HT-29 (cell line): Measurements from ENCODE around the gene BCAM. TPM values are rescaled to one million over a fixed set of nuclear protein-coding genes. Genes with fewer than 3 reads are reported as not detected.
"Not testable (repeated sequence)": the region's sequence is repeated elsewhere in the genome, so short reads cannot be mapped to it uniquely, and the experiment has no call there.

Experiments used
- DNase-seq: peaks from one replicate; pipeline ENCODE4 v3.0.0-alpha.2; 2015; ENCODE audit warnings: low spot score
- total RNA-seq: library from RNA; depleted of rRNA; stranded (reverse); fragments of >200 nt; shearing (Covaris generic); gene quantifications from 2 replicates; pipeline ENCODE4 v1.2.3, GENCODE V29; 2014; rRNA removed

Gene BCAM
- 150 and 201 TPM in 2 replicates for total RNA-seq

DNA sequence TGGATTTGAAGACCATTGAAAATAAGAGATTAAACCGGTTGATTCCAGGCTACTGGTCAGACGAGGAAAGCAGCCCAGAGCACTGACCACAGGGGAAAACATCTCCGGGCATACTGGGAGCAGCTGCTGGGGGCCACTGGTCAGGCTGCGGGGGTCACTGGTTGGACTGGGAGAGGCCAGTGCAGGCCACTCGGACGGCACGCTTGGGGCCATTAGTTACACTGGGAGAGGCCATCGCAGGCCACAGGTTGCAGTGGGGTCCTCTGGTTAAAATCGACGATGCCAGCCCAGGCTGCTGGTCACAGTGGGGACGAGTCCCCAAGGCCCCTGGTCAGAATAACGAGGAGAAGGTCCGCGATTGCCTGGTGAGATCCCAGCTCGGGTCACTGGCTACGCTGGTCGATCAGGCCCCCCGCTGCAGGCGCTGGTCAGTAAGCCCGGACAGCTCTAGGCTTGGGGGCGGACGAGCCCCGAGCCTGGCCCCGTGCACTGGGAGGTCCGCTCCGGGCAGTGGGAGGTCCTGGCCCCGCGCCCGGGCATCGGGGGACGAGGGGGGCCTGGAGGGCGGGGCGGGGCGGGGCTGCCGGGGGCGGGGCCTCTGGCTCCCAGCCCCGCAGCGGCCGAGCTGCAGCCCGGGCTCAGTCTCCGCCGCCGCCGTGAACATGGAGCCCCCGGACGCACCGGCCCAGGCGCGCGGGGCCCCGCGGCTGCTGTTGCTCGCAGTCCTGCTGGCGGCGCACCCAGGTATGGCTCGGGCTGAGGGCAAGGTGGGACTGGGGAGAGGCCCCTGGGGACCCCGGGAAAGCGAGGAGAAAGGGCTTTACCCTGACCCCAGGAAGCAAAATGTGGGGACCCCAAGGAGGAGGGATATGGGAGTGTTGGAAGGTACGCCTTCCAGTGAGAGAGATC is at the start of gene BCAM:
TSS of gene BCAM (plus strand) at position 641 of the 909 bp plus-strand sequence. CDS start at position 663, 22 bp downstream.
- DNase-seq: peak; percentile 79

DNA sequence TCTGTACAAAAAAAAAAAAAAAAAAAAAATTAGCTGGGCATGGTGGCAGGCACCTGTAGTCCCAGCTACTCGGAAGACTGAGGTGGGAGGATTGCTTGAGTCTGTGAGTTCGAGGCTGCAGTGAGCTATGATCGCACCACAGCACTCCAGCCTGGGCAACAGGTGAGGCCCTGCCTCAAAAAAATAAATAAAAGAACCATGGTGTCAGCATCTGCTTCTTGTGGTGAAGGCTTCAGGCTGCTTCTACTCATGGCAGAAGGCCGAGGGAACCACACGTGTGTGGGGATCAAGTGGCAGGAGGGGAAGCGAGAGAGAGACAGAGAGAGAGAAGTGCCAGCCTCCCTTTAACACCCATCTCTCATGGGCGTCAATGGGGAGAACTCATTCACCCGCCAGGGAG is 46.9 kb upstream of the BCAM start:
- DNase-seq: no peak

DNA sequence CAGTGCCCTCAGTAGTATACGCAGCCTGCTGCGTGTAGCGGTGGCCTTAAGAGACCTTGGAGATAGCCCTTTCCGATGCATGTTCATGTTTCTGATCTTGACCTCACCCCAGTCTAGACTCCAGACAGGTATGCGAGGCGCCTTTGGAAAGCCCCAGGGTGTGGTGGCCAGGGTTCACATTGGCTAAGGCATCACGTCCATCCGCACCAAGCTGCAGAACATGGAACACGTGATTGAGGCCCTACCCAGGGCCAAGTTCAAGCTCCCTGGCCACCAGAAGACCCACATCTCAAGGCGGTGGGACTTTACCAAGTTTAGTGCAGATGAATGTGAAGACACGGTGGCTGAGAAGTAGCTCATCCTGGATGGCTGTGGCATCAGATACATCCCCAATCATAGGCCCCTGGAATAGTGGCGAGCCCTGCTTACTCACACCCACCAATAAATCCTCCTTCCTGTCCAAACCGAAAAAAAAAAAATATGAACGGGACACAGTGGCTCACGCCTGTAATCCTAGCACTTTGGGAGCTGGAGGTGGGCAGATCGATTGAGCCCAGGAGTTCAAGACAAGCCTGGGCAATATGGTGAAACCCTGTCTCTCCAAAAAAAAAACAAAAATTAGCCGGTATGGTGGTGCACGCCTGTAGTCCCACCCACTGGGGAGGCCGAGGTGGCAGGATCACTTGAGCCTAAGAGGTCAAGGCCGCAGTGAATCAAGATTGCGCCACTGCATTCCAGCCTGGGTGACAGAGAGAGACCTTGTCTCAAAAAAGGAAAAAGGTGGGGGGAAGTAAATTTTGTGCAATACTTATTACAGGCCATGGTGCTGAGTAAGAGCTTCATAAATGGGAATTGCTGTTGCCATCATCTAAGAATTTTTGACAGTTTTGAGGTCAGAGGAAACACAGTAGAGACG is 43.6 kb upstream of the BCAM start:
- DNase-seq: no peak

DNA sequence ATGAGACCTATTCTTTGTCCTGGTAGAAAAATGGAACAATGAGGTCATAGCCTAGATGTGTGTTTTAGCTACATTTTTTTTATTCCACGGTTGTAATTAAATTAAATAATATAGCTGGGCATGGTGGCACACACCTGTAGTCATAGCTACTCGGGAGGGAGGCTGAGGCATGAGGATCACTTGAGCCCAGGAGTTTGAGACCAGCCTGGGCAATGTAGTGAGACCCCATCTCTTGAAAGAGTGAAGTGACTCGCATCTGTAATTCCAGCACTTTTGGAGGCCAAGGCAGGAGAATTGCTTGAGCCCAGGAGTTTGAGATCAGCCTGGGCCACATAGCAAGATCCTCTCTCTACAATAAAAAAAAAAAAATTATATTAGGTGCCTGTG is 43.0 kb upstream of the BCAM start:
- no peak for DNase-seq

GRCh38 chr19:44767295-44768180 is 41.4 kb upstream of the BCAM start:
- no peak for DNase-seq

- peak; percentile 100 for DNase-seq
Measured at GRCh38 chr19:44770550-44771257, 38.2 kb upstream of the BCAM start.

- not testable (repeated sequence) for DNase-seq
Measured at GRCh38 chr19:44772144-44772543, 36.8 kb upstream of the BCAM start.

- DNase-seq: no peak
Measured at GRCh38 chr19:44772959-44773358, 35.9 kb upstream of the BCAM start.

DNA sequence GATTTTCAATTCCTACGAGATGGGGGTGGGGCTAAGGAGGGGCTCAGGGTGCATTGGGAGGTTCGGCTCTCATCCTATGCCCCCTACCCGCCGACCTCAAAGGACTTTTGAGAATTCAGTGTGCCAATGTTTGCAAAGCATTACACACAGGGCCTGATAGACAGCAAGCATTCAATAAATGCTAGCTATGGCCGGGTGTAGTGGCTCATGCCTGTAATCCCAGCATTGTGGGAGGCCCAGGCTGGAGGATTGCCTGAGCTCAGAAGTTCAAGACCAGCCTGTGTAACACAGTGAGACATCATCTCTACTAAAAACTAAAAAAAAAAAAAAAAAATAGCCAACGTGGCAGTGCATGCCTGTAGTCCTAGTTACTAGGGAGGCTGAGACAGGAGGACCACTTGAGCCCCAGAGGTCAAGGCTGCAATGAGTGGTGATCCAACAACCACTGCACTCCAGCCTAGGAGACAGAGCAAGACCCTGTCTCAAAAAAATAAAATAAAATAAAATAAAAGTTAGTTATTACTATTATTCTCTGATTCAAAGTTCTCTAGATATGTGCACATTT is 33.1 kb upstream of the BCAM start:
- no peak for DNase-seq

DNA sequence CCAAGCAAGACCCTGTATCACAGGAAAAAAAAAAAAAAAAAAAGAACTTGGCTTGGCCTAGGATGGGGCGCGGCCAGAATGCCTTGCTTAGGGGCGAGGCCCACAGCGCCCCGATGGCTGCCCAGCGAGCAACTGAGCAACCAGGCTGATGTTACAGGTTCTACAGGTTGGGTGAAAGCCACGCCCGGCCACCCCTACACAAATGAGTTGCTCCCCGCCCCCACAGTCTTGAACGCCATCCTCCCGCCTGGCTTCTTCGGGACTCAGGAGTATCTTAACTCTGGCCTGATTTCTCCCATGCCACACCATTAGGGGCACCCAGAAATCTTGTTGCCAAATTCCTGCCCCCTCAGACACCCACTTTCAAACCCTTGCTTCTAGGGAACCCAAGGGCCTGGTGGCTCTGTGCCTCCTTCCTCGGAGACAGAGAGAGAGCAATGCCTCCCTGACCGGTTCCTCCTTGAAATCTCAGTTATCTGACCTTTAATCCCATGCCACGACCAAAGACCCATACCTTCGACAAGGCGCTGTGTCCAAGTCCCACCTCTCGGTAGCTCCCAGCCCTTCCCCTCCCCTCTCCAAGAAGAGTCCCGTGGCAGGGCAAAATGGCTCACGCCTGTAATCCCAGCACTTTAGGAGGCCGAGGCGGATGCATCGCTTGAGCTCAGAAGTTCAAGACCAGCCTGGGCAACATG is 32.4 kb upstream of the BCAM start:
- DNase-seq: peak; percentile 99

GRCh38 chr19:44777715-44778347 is 31.1 kb upstream of the BCAM start, which contains the start of gene CBLC:
Gene CBLC (plus strand): TSS chr19:44777890. CDS start chr19:44777932, 42 bp downstream.
- peak; percentile 98 for DNase-seq

GRCh38 chr19:44779150-44779549 is 29.8 kb upstream of the BCAM start:
- DNase-seq: no peak

- not testable (repeated sequence) for DNase-seq
Measured at GRCh38 chr19:44781694-44782093, 27.2 kb upstream of the BCAM start.

DNA sequence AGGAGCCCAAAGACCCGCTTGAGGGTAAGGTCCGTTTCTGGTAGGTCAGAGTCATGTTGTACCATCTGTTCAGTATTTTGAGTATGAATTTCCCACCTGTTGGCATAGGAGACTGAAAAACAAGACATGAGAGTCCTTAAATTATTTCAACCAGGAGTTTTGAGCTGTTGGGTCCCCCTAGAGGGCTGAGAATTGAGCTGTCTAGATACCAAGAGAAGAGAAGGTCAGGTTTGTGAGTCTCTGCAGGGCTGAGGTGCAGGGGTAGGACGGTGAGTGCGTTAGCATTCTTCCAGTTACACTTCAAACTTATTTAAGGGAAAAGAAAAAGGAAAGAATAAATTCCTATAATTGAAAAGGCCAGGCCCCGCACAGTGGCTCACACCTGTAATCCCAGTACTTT is 26.2 kb upstream of the BCAM start:
- DNase-seq: no peak

DNA sequence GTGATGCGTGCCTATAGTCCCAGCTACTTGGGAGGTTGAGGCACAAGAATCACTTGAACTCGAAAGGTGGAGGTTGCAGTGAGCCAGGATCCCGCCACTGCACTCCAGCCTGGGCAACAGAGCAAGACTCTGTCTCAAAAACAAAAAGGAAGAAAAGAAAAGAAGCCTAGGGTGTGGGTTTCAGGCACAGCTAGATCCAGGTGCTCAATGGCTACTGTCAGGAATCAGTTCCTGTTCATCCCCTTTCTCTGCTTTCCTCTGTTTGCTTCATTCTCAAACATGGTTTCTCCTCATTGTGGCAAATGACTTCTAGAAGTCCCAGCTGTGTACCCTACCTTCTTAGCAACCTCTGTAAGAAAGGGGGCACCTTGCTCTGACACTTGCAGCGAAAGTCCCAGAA is 25.4 kb upstream of the BCAM start:
- DNase-seq: no peak

DNA sequence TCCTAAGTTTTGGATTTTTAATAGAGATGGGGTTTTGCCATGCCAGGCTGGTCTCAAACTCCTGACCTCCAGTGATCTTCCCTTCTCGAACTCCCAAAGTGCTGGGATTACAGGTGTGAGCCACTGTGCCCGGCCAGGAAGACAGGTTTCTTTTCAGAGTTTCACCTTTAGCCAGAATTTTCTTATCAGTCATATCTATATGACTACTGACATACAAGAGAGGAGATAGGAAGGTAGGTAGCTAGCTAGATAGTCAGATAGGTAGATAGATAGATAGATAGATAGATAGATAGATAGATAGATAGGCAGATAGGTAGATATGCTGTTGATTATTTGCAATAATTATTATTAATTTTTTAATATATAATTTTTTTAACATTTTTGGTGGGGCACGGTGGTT is 23.6 kb upstream of the BCAM start:
- no peak for DNase-seq

- no peak for DNase-seq
Measured at GRCh38 chr19:44785993-44786392, 22.9 kb upstream of the BCAM start.

- DNase-seq: no peak
Measured at GRCh38 chr19:44788971-44789370, 19.9 kb upstream of the BCAM start.

- DNase-seq: no peak
Measured at GRCh38 chr19:44789943-44790483, 18.9 kb upstream of the BCAM start.
